HL-60/S4 treated with retinoic acid at 250 ng/mL for 4 days and 3 days (cell line): Measurements from ENCODE around the gene CNTNAP2.

Experiments
- in situ Hi-C: fragments of 300-500 bp; cut with MboI; formaldehyde crosslinking; loops from 2 replicates; pipeline ENCODE4 v1.7.0; 2022; ENCODE audit warnings: low sequenced_read_pairs

CNTNAP2 gene

DNA sequence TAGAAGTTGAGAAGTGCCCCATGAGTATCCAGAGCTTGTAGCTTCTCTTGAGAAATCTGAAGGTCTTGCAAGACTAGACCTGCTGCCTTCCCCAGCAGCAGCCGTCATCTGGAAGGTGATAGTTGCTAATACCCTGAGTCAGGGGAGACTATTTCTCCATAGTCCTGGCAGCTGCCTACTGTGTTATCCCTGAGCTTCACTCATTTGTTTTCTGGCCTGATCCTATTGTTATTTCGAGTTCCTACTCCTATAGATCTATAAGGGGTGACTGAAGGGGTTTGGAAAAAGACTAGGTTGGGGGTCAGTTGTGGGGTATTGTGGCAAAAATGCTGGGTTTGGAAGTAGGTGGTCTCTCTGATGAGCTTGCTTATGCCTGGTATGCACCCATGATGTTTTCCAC lies 297.8 kb downstream of the CNTNAP2 start:
- in situ Hi-C loops, result no loop called here

DNA sequence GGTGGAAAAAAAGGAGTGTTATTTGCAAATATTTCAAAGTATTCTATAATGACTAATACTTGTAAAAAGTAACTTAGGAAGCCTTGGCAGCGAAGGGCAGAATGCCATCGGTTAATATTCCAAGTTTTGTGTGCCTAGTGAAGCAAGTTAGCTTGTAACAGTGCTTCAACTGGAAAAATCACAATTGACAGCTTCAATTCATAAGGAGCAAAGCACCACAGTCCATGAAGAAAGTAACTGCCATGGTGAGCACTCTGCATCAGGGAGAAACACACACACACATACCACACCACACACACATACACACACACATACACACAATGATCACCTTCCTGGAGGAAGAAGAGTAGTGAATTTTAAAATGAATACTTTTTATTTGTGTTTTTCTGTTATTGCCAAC lies 298.3 kb downstream of the CNTNAP2 start:
- in situ Hi-C loops, result no loop called here

DNA sequence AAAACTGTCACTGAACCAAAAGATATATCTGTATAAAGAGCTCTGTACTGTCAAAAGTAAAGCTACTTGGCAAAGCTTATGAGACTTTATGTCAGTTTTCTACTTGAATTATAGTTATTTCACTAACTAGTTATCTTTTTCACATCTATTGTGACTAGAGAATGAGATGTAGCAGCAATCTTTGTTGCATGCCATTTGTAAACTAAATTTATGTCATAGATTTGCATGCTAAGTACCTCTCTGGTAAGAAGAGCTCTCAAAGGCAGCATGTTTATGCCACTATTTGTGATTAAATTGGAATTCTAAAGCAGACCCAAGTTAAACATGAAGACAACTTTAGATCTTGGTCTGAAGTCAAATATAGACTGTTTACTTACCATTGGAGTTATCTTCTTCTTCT lies 300.6 kb downstream of the CNTNAP2 start:
- in situ Hi-C loops, result no loop called here

DNA sequence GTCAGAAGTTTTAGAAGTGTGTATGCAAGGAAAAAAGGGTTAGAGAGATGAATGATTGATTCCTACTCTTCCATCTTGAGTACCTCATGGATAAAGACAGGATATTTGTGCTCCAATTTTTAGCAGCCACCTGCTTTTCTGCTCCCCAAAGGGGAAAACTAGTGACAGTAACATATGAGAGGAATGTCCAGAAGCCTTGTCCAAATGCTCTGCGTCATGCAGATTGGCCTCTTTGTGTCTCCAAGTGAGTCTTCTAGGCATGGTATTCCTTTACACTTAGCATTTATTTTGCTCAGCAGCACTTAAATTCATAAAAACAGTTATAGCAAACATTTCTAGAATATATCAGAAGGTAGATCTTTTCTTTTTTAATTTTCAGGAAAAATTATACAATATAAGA lies 306.8 kb downstream of the CNTNAP2 start:
- in situ Hi-C loops, result no loop called here

DNA sequence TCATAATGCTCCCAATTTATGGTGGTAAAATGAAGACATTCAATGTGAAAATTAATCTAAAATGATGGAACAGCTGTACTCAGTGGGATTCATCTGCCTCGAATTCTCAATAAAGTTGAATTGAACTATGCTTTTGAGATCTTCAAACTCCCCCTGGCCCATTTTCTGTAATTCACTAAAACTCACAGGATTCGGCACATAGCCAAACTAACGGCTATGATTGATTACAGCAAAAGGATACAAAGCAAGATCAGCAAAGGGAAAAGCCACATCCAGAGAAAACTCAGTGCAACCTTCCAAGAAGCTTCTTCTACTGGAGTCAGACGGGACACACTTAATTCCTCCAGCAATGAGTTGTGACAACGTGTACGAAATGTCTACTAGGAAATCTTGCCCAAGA lies 307.5 kb downstream of the CNTNAP2 start:
- in situ Hi-C loops, result no loop called here

DNA sequence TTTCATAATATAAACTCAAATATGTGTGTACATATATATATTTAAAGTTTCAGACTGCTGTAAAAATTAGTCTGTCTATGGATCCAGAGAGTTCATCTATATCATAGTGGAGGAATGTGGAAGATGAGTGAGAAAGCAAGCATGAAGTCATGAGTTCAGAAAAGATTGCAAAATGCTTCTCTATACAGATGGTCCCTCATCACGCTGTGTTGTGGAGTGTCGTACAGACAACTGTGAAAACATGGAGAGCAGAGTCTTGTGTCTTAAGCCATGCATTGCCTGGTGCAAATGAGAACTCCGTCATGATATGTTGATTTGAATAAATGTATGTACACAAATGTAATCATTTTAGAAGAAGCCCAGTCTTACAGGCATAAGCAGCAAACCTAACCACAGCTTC lies 316.9 kb downstream of the CNTNAP2 start:
- in situ Hi-C loops, result no loop called here

DNA sequence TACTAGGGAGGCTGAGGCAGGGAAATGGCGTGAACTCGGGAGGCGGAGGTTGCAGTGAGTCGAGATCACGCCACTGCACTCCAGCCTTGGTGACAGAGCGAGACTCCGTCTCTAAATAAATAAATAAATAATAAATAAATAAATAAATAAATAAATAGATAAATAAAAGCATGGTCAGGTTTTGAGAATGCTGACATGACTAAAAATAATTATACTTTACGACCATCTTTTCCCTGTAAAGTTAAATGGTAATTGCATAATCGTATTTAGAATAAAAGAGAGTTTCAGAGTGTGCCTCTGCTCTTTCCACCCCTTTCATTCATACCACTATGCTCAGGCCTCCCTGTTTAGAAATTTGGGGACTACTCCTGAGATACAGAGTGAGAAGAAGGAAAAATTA lies 326.5 kb downstream of the CNTNAP2 start:
- in situ Hi-C loops, result no loop called here

DNA sequence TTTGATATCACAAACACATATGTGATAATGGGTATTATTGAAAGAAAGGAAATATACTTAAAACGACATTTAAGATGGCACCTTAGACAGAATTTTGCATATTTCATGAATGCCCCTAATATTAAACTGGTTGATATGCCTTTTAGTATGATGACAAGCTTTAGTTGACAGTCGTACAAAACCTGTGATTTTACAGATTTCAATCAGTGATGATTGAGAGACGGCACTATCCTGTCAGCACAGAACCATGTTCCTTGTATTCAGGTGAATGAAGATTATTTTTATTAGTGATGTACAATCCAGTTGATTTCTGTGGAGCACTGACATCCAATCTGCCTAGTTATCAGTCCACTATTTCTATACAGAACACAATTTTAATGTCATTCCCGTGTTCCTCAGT lies 333.0 kb downstream of the CNTNAP2 start:
- in situ Hi-C loops, result no loop called here

DNA sequence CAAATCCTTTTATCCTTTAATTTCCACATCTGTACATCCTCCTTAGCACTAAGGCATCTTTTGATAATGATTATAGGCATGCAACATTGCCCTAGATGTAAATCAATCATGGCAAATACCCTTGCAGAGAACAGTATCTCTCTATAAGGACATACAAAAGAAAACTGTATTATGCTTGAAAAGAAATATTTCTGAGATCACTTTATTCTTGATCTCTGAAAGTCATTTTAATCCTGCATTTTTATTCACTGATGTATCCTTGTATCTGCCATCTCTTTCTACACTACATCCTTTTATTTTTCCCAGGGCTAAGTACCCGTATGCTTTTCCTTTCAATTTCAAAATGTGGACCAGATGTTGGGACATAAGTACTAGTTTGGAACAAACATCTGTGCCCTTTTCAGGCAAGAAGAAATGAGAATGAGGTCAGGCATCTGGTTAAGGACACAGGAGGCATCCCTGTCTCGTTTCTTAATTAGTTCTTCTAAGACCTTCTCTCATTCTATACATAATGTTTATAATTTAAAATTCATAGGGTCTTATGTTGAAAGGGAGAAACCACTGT lies 338.6 kb downstream of the CNTNAP2 start:
- in situ Hi-C loops, result no loop called here

DNA sequence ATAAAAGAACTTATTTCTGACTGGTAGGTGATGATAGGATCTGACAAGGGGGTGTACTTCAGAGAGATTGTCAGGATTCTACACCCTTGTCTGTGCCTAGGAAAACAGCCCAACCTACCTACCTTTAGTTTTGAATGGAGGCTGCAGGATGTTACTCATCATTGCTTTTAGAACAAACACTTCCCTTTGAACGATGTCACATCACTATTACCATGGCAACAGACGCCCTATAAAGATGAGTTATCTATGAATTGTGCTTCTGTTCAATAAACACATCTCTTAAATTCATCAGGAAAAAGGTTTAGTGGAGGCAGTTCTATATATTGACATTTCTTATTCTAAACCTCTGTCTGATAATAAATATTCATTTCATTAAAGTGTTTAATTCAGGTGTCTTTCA lies 362.4 kb downstream of the CNTNAP2 start:
- in situ Hi-C loops, result no loop called here

DNA sequence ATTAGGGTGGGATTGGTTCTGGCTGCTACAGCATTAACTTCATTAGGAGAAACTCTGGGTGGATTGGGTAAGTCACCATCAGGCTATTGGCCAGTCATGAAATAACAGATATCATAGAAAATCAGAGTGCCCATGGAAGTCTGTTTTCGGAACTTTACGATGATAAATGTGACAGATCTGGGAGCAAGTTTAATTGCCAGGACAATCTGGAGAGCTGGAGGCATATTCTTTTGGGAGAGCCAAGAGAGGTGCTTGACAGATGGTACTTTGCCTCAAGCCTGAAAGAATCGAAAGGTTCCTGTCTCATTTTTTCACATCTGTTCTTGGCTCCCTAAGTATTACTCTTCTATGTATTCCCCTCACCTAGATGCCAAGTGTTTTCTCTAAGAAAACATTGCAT lies 369.9 kb downstream of the CNTNAP2 start:
- in situ Hi-C loops, result no loop called here

DNA sequence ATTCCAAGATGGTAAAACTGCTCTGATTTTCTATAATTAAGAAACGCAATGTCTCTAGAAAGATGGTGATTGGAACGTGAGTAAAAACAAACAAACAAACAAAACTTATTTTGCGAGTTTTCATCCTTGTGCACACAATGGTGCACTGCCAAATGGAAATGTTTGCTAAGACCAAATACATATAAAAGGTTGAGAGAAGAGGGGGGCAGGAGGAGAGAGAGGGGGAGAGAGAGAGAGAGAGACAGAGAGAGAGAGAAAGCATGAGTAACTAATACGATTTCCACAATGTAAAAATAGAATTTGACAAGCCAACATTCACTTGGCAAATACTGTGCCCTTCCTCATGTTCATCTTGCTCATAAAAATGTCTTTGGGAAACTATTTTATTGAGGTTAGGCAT lies 375.4 kb downstream of the CNTNAP2 start:
- in situ Hi-C loops, result no loop called here

DNA sequence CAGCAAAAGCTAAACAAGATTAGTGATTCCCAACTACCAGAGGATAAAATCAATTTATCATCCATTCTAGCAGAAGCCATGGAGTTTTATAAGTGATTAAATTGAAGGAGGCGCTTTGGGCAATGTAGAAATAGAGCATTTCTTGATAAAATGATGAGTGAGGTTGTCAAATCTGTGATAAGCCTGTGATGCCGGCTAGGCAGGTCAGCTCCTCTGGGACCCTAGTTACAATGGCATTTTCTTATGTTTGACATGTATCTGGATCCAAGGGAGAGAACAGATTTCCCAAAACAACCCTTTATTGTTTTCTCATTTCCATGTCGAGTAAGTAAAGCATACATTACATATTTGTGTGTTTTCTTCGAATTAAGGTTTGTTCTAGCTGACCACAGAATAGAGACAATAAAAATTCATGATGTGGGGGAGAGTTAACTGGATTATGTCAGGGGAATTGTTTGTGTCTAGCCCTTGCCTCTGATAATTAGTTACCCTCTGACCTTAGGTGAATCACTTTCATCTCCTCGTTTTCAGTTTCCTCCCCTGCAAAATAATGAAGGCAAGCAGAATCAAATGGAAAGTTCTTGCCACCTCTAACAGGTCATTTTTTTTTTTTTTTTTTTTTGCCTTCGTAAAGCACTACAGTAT lies 378.5 kb downstream of the CNTNAP2 start:
- in situ Hi-C loops, result no loop called here

DNA sequence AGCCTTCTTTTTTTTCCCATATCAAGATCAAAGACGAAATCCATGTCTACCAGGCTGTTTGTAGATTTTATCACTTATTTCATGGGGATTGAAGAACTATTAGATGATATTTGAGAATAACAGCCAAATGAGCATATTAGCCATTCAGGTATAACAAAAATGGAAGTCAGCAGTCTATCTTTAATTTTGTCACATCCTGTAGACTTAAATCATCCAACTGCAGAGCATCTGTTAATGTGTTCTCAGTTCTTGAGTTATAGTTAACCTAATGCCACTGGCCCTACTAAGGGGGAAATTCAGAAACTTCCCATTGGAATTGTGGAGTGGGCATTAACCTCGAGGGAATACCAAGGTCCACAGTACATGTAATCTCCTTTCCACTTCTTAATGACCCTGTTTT lies 380.1 kb downstream of the CNTNAP2 start:
- in situ Hi-C loops, result no loop called here

DNA sequence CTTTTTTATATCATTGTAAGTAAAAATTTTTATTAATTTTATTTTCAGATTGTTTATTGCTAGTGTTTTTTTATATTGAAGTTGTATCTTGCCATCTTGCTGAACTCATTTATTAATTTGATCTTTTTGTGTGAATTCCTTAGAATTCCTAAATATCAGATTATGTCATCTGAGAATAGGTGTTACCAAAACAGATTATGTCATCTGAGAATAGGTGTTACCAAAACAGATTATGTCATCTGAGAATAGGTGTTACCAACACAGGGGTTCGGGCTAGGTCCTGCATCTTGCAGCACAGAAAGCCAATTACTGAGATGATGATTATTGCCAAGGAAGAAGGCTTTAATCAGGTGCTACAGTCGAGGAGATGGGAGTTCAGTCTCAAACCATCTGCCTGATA lies 383.4 kb downstream of the CNTNAP2 start:
- in situ Hi-C loops, result no loop called here

DNA sequence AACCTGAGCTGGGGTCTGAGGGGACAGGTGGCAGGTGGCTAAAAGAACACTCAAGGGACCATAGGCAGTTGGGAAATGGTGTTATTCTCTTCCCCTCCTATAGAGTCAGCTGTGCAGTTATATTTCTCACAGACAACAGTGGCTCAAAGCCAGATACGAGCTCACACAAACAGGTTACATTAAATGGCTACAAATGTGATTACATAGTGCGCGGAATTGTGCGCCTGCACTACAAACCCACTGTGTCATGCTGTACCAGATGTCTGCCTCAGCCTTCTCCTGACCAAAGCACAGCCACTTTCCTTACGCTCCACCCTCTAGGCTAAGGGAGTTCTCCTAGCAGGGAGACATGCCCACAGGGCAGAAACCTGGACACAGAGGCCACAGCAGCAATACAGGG lies 387.2 kb downstream of the CNTNAP2 start:
- in situ Hi-C loops, result no loop called here

DNA sequence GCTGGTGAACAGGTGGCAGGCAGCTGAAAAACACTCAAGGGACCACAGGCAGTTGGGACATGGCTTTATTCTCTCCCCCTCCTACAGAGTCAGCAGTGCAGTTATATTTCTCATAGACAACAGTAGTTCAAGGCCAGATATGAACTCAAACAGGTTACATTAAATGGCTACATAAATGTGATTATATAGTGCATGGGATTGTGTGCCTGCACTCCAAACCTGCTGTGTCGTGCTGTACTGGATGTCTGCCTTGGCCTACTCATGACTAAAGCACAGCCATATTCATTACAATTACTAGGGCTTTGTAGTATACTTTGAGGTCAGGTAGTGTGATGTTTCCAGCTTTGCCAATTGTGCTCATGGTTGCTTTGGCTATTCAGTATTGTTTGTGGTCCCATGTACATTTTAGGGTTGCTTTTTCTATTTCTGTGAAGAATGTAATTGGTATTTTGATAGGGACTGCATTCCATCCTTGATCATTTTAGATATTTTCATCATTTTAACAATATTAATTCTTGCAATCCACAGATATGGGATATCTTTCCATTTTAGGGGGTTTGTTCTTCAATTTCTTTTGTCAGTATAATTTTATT lies 393.6 kb downstream of the CNTNAP2 start:
- in situ Hi-C loops, result no loop called here

DNA sequence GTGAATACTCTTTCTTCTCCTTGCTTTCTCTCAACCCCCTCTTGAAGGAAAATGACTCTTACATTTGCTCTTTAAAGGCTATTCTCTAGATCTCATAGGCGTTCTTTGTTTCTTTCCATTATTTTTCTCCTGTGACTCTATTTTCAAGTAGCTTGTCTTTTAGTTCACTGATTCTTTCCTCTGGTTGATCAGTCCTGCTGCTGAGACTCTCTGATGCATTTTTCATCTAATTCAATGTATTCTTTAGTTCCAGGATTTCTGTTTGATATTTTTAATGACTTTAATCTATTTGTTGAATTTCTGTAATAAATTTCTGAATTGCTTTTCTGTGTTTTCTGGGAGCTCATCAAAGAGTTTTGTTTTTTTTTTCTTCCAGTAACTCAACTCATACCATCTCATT lies 397.7 kb downstream of the CNTNAP2 start:
- in situ Hi-C loops, result no loop called here

DNA sequence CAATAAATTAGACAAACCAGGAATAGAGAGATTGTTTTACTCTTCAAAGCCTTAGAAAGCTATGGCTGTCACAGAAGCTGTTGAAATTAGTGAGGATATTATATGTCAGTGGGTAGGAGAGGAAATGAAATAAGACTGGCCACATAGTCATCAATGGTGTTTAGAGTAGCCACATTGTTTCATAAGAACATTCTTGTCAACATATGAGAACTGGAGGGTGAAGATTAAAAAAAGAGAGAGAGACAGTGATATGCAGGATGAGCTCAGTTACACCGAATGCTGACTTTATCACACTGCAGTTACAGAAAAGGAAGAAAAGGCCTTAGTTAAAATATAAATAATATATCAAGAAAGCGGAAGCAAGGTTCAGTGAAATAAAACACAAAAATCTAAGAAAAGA lies 412.0 kb downstream of the CNTNAP2 start:
- in situ Hi-C loops, result no loop called here

DNA sequence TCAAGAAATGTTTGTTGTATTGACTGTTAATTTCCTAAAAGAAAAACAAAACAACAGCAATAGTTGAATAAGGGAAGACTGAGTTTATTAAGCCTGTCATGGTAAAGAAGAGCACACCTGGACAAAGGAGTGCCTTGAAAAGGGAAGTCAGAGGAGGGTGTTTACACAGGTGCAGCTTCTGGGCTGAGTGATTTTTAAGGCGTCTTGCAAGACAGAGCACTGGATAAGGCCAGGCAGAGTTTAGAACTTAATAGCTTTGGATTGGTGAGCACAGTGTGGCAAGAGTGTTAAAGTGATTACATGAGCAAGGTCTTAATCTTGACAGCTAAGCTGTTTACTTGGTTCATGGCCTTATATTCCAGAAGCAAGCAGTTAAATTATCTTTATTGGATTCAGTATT lies 423.2 kb downstream of the CNTNAP2 start:
- in situ Hi-C loops, result no loop called here

DNA sequence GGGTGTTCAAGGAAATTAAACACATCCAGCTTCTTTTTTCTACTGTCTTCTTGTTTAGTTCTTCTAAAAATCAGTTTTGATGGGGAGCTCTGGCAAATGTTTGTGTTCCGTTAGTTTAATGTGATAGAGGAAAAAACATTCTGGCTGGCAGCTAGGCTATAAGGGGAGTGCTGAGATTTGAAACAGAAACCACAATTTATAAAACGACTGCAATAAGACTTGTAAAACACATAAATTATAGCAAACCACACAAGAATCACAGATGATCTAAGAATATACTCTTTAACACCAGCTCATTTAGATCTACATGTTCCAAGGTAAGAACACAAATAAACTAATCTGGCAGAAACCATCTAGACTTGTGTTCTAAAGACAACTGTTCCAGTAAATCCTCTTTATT lies 425.5 kb downstream of the CNTNAP2 start:
- in situ Hi-C loops, result no loop called here

DNA sequence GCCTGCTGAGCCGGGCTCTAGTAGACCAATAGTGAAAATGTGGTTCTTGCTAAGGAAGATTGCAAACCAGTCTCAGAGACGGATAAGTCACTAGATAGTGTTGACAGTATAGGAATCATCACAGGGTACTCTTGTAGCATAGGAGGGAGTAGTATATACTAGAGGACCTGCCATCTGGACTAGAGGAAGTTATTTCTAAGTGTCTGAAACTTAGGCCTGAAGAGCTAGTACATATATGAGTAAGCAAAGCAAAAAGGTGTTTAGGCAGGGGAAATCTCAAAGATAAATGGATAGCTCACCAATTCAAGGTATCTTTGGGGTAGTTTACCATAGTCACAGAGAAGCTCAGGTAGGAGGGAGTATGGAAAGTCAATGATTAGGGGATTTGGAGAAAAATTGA lies 428.1 kb downstream of the CNTNAP2 start:
- in situ Hi-C loops, result no loop called here

DNA sequence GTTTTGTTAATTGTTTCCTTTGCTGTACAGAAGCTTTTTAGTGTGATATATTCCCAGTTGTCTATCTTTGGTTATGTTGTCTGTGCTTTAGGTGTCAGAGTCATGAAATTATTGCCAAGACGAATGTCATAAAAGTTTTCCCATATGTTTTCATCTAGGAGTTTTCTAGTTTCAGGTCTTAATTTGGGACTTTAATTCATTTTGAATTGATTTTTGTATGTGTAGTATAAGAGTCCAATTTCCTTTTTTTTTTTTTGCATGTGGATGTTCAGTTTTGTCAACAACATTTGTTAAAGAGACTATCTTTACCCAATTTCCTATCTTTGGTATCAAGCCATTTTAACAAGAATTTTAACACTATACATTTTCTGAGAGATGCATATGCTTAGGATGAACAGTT lies 432.2 kb downstream of the CNTNAP2 start:
- in situ Hi-C loops, result no loop called here
